HG02588 (cell line): Measurements from ENCODE around the gene SLC2A4RG.

ENCODE experiments used
- ATAC-seq: cut with Tn5 transposase; IDR thresholded peaks from one replicate; pipeline ENCODE4 v1.9.1; 2021; ENCODE audit warnings: mild to moderate bottlenecking, moderate library complexity; ENCODE audit not compliant: unreplicated experiment

SLC2A4RG gene

GRCh38 chr20:63739130-63740069 is at the start of gene SLC2A4RG:
Gene SLC2A4RG, plus strand, starts transcription at chr20:63739776. Its CDS starts 137 bp downstream, at chr20:63739913.
- ATAC-seq = peak; percentile 51

GRCh38 chr20:63690003-63690897 is 49.3 kb upstream of the SLC2A4RG start:
- ATAC-seq = no peak

- ATAC-seq = no peak
Measured at GRCh38 chr20:63690898-63691710, 48.5 kb upstream of the SLC2A4RG start.

- no peak for ATAC-seq
Measured at GRCh38 chr20:63691711-63692435, 47.7 kb upstream of the SLC2A4RG start.

- ATAC-seq = no peak
Measured at GRCh38 chr20:63692436-63693082, 47.0 kb upstream of the SLC2A4RG start.

GRCh38 chr20:63693083-63693732 is 46.4 kb upstream of the SLC2A4RG start:
- ATAC-seq = no peak

GRCh38 chr20:63693733-63694583 is 45.6 kb upstream of the SLC2A4RG start:
- no peak for ATAC-seq

- ATAC-seq = no peak
Measured at GRCh38 chr20:63694584-63695423, 44.8 kb upstream of the SLC2A4RG start.

- ATAC-seq = no peak
Measured at GRCh38 chr20:63695424-63696305, 43.9 kb upstream of the SLC2A4RG start.

GRCh38 chr20:63696306-63696627 is 43.3 kb upstream of the SLC2A4RG start:
- ATAC-seq = no peak

GRCh38 chr20:63696628-63697356 is 42.8 kb upstream of the SLC2A4RG start, which contains the start of gene TNFRSF6B:
Gene TNFRSF6B, plus strand, starts transcription at chr20:63696652. Its CDS starts 116 bp downstream, at chr20:63696768.
- no peak for ATAC-seq

- ATAC-seq = no peak
Measured at GRCh38 chr20:63697357-63697867, 42.2 kb upstream of the SLC2A4RG start.

GRCh38 chr20:63697868-63698545 is 41.6 kb upstream of the SLC2A4RG start:
- no peak for ATAC-seq

GRCh38 chr20:63698739-63699465 is 40.7 kb upstream of the SLC2A4RG start:
- ATAC-seq = no peak
